Calu3 (cell line): ENCODE measurements around the gene ATIC. TPM values are rescaled to one million over a fixed set of nuclear protein-coding genes. Genes with fewer than 3 reads are reported as not detected.

Source experiments
- BruUV-seq: library from RNA; stranded (reverse); fragments of 400-500 nt; replicated peaks from 2 replicates; lab custom pipeline; 2021; lab: Mats Ljungman, UMichigan
- CTCF ChIA-PET: fragments of 300-600 bp; sonication (Branson Sonifier 250); formaldehyde crosslinking; loops from one replicate; lab custom pipeline; 2022; ENCODE audit warnings: antibody characterized with exemption; lab: Charles Lee
- DNase-seq: peaks from one replicate; pipeline ENCODE4 v3.0.0; 2022
- H3K27ac Mint-ChIP-seq: one replicate; pipeline ENCODE4 v1.8.0; 2022; ENCODE audit warnings: mixed read lengths; ENCODE audit not compliant: unreplicated experiment
- H3K27me3 Mint-ChIP-seq: one replicate; pipeline ENCODE4 v1.8.0; 2022; ENCODE audit warnings: mixed read lengths; ENCODE audit not compliant: unreplicated experiment
- H3K36me3 Mint-ChIP-seq: one replicate; pipeline ENCODE4 v1.8.0; 2022; ENCODE audit warnings: mild to moderate bottlenecking, moderate library complexity, mixed read lengths; ENCODE audit not compliant: insufficient read depth, unreplicated experiment
- H3K4me1 Mint-ChIP-seq: one replicate; pipeline ENCODE4 v1.8.0; 2022; ENCODE audit warnings: mild to moderate bottlenecking, low read depth, mixed read lengths; ENCODE audit not compliant: unreplicated experiment
- H3K4me3 Mint-ChIP-seq: one replicate; pipeline ENCODE4 v1.8.0; 2022; ENCODE audit warnings: mild to moderate bottlenecking, low read depth, moderate library complexity, mixed read lengths; ENCODE audit not compliant: unreplicated experiment
- H3K9me3 Mint-ChIP-seq: one replicate; pipeline ENCODE4 v1.8.0; 2022; ENCODE audit warnings: low read depth, mixed read lengths; ENCODE audit not compliant: unreplicated experiment
- intact Hi-C: fragments of 100-400 bp; cut with micrococcal nuclease; formaldehyde crosslinking; loops from one replicate; pipeline ENCODE4 v1.10.0; 2022; ENCODE audit not compliant: unreplicated experiment
- total RNA-seq: library from RNA; stranded (reverse); gene quantifications from 2 replicates; pipeline ENCODE4 v1.2.3, GENCODE V29; 2022
- TF ChIP-seq, protein P1 (sequence below): fragments of 200-600 bp; IDR thresholded peaks from one replicate; pipeline ENCODE4 v1.8.0; 2022; ENCODE audit warnings: antibody characterized with exemption; ENCODE audit not compliant: unreplicated experiment

The ATIC gene
- total RNA-seq, 1 experiment from 2014 or later, result 219 TPM

DNA sequence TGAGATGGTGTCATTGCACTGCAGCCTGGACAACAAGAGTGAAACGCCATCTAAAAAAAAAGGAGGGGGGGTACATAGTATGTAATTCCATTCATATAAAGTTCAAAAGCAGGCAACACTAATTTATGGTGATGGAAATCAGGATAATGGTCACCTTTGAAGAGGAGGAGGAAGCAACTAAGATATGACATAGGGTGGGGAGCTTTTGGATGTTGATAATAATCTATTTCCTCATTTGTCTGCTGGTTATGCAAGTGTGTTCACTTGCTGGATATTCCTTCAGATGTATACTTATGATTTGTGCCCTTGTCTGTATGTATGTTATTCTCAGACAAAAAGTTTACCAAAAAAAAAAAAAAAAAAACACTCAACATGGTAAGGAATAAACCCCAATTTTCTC lies 28.6 kb upstream of the ATIC start:
- Mint-ChIP-seq H3K27me3 (no peaks in the 10 kb centered on the region), H3K27ac (no peak overlapping the region), H3K36me3 (no peaks in the 10 kb centered on the region), H3K9me3 (no peaks in the 10 kb centered on the region), H3K4me3 (no peak overlapping the region), H3K4me1 (no peaks in the 10 kb centered on the region)
- TF ChIP-seq, protein P1, sequence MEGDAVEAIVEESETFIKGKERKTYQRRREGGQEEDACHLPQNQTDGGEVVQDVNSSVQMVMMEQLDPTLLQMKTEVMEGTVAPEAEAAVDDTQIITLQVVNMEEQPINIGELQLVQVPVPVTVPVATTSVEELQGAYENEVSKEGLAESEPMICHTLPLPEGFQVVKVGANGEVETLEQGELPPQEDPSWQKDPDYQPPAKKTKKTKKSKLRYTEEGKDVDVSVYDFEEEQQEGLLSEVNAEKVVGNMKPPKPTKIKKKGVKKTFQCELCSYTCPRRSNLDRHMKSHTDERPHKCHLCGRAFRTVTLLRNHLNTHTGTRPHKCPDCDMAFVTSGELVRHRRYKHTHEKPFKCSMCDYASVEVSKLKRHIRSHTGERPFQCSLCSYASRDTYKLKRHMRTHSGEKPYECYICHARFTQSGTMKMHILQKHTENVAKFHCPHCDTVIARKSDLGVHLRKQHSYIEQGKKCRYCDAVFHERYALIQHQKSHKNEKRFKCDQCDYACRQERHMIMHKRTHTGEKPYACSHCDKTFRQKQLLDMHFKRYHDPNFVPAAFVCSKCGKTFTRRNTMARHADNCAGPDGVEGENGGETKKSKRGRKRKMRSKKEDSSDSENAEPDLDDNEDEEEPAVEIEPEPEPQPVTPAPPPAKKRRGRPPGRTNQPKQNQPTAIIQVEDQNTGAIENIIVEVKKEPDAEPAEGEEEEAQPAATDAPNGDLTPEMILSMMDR, result no peak
- intact Hi-C loops, result no loop called here
- no peak for DNase-seq
- CTCF ChIA-PET, result interaction anchor here (0.7 kb wide), 1 partner anchor 1669 kb away, joined by 7 read pairs; no protein-coding TSS in a partner anchor
- no TSS peak for BruUV-seq

DNA sequence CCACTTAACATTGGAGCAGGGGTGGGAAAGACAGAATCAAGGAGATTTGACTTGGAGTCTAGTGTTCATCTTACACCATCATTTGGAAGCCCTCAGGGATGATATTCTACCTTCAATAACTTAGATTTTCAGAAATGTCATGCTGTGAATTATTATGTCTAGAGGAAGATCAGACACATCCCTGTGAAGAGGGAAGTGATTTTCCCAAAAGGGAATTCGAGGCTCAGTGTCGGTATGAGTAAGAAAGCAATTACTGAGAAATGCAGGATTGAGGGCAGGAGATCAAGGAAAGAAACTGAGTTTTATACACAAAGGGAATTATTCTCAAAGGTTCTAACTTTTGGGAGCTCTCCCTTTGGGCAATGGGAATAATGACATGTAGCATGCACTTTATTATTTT lies 25.6 kb upstream of the ATIC start:
- CTCF ChIA-PET, result no interaction called here
- intact Hi-C loops, result no loop called here
- H3K4me1 Mint-ChIP-seq, result no peaks in the 10 kb centered on the region
- no TSS peak for BruUV-seq
- DNase-seq, result no peak
- H3K27me3 Mint-ChIP-seq, result no peaks in the 10 kb centered on the region
- no peaks in the 10 kb centered on the region for H3K36me3 Mint-ChIP-seq
- TF ChIP-seq, protein P1, result no peak
- no peaks in the 10 kb centered on the region for H3K9me3 Mint-ChIP-seq
- H3K4me3 Mint-ChIP-seq, result no peak overlapping the region
- no peak overlapping the region for H3K27ac Mint-ChIP-seq

DNA sequence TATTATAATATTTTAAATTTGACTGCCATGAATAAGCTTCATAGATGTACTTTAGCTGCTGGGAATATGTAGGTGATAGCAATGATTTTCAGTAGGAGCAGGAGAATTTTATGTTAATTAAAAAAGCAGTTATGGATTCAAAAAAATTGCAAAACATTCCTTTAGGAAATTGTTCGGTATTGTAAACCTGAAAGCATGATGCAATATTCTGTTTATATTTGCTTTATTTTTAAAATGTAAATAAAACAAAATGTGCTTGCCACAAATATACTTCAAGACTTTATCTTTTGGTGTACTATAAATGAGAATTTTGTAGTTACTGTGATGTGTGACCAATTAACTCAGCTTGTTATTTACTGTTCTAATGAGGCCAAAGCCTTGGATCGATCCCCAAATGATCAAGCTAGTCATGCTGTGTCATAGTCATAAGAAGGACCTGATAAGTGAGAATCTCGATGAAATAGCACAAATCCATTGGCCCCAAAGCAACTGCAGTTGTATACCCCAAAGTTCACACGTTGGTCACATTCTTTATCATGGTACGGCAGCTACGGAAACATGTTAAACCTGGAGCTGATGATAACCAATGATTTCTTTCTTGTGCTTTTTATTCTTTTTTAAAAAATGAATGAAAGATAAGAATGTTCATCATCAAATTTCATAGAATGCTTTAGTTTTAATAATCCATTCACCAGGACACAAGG lies 23.6 kb upstream of the ATIC start:
- H3K27me3 Mint-ChIP-seq, result no peaks in the 10 kb centered on the region
- no peak for DNase-seq
- no peaks in the 10 kb centered on the region for H3K36me3 Mint-ChIP-seq
- no peaks in the 10 kb centered on the region for H3K4me1 Mint-ChIP-seq
- H3K9me3 Mint-ChIP-seq, result no peaks in the 10 kb centered on the region
- H3K4me3 Mint-ChIP-seq, result no peak overlapping the region
- no peak overlapping the region for H3K27ac Mint-ChIP-seq
- intact Hi-C loops, result no loop called here
- CTCF ChIA-PET, result no interaction called here
- no TSS peak for BruUV-seq
- TF ChIP-seq, protein P1, result no peak

DNA sequence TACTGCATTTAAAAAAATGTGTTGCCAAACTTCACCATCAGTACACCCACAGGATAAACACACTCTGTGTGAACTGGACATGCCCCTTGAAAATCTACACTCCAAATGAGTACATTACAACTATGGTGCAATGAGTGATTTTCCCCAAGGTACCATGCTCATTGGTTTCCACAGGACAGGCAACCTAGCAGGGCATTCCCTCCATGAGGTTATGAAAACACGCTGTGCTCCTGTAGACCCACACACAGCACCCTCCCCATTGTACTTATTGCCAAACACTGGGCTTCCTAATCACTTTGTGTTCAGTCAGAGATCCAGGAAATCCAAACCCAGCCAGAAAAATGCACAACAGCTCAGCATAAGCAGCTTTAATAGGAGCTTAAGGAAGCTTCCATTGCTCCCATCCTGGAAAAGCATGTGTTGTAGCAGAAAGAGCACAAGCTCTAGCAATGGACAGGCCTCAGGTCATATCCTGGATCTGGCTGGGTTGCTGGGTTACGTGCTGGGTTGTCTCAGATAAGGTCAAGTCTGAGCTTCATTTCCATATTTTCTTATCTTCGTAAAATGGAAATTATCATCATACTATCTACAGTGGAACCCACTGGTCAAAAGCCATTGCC lies 20.8 kb upstream of the ATIC start:
- Mint-ChIP-seq H3K36me3 (no peaks in the 10 kb centered on the region), H3K27me3 (no peaks in the 10 kb centered on the region), H3K4me3 (no peak overlapping the region), H3K4me1 (no peaks in the 10 kb centered on the region), H3K9me3 (no peaks in the 10 kb centered on the region), H3K27ac (no peak overlapping the region)
- intact Hi-C loops, result no loop called here
- DNase-seq, result no peak
- TF ChIP-seq, protein P1, result no peak
- CTCF ChIA-PET, result interaction anchor here (0.7 kb wide), 2 partner anchors 627 kb away, joined by 4 to 7 read pairs; no protein-coding TSS in a partner anchor
- BruUV-seq, result no TSS peak
